ENCODE measurements around the gene TLCD3B. TPM values are rescaled to one million over a fixed set of nuclear protein-coding genes. Genes with fewer than 3 reads are reported as not detected.

TLCD3B gene
- total RNA-seq, 1 donor from 2014 or later = 10.2 TPM

DNA sequence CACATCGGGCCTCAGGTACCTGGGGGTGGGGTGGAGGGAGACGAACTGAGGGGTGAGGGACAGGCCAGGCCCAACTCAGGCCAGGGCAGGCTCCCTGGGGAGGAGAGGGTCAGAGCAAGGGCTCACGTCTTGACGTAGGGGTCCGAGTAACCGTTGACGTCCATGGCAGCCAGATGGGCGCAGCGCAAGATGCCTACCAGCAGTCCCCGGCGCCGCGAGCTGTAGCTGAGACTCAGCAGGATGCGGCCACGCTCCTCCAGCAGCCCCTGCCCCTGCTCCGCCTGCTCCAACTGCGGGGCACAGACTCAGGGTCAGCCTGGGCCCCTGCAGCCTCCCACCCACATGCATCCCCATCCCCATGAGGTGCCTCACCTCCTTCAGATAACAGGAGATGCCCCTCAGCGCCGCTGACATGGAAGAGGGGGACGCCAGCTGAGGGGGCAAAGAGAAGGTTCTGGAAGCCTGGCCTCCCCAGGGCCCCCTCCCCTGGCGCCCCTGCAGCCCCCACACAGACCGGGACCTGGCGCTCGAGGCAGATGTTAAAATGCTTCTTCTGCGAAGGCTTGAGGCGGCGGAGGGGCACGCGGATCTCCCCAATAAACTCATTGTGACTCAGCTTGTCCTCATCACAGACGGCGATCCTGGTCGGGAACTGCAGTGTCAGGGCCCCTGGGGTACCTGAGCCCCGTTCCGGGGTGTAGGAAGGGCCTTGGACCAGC, 24.3 kb downstream of the TLCD3B start:
- DNase-seq (ENCODE audit: low spot score in 2 of 2) = no peak
- no peak for FAIRE-seq

DNA sequence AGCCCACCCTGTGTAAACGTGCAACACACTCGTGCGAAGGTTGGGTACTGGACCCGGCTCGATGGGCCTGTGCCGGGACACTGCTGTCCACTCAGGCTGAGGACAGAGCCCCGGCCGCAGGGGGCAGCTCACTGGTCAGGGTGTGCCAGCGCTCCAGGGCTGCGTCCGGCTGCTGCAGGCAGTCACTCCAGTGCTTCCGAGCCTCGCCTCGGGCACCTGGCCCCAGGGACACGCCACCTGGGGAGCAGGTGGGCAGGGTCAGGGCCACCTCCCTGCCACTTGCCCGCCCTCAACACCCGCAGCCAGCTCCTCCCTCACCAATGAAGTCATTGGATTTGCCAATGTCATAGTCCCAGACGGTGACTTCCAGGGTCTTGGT, 25.0 kb downstream of the TLCD3B start:
- DNase-seq (ENCODE audit: low spot score in 2 of 2) (no peak), FAIRE-seq (no peak)

DNA sequence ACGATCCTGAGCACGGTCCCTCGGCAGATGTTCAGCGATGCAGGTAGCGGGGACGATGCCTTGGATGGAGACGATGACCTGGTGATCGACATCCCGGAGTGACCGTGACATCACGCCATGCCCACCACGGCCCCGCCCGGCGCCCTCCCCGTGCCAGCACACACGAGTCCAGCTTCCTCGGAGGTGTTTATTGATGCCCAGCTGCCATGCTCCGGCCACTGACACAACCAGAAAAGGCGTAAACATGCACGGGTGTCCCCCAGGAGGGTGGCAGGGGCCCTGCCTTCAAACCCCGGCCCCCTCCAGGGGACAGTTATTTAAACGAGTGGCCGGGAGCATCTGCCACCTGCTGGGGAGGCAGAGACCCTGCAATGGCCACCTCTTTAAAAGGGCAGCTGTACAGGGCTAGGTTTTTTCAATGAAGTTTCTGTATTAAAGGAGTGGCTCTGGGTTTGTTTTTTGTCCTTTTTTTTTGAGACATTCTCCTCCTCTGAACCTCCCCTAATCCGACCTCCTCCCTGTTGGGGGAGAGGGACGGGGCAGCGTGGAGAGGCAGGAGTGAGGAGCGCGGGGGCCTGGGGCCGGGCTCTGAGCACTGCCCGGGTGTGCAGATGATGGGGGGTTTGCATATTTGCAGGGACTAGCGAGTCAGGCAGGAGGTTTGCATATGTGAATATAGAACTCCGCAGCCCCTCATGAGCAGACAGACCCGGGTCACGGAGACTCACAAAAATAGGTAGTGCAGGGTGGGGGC, 25.6 kb downstream of the TLCD3B start:
- FAIRE-seq = no peak
- DNase-seq (ENCODE audit: low spot score in 2 of 2) = peak; percentile 74 to 85

DNA sequence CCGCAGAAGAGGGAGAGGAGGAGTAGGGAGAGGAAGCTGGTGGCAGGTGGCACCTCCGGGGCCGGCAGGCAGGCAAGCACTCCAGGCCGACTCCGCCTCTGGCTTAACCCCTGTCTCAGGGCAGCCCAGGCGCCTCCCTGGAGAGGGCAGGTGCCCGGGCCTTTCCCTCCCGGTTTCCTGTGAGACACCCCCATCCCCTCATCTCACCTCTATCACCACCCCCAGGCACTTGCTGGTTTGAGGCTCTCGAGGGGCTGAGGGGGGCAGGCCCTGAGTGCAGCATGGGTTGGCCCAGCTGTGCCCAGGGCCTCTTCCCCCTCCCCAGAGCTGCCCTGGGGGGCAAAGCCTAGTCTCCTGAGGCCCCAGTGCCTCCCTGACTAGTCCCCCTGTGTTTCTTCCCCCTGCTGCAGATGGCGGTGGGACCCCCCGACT, 26.2 kb downstream of the TLCD3B start:
- DNase-seq (ENCODE audit: low spot score in 2 of 2) = no peak
- FAIRE-seq = no peak

DNA sequence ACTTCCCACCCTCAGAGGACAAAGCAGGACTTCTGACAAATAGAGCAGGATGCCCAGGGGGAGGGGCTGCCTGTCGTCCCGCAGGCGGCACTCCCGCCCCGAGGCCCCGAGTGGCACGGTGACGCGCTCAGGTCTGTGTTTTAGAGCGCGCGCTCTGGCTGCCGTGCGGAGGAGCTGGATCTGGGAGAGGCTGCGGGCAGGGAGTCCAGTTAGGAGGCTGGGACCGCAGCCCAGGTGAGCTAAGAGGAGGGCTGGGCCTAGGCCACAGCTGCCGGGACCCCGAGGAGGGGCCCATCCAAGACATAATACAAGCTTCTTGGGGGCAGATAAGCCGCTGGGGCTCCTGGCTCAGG, 26.7 kb downstream of the TLCD3B start:
- DNase-seq (ENCODE audit: low spot score in 2 of 2) (no peak), FAIRE-seq (no peak)

DNA sequence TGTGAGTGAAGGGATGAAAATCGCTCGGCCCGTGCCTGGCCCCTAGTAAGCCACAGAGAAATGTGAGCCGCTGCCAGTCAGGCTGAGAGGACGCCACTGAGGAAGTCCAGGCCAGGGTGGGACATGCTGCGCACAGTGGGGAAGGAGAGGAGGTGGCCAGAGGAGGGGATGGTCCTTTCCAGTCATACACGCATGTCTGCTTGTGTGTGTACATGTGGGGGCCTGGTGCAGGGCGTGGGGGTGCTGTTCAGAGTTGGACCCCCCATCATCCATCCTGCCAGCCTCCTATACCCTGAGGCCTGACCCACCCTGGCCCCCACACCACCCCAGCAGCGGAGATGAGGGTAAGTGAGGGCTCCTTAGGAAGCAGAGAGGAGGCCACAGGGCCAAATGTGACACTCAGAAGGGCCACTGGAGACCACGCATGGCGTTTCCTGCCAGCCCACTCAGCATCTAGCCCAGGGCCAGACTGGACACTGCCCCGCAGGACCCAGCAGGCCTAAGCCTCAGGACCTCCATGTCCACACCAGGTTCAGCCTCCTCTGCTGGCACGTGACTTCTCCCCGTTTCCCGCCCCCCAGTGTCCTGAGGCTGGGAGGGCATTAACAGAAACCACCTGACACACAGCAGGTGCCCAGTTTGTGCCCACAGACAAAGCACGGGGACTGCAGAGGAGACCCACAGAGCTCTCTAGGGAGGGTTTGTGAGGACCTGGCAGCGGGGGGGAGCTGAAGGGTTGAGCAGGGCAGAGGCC, 27.2 kb downstream of the TLCD3B start:
- FAIRE-seq (no peak), DNase-seq (ENCODE audit: low spot score in 2 of 2) (no peak)

DNA sequence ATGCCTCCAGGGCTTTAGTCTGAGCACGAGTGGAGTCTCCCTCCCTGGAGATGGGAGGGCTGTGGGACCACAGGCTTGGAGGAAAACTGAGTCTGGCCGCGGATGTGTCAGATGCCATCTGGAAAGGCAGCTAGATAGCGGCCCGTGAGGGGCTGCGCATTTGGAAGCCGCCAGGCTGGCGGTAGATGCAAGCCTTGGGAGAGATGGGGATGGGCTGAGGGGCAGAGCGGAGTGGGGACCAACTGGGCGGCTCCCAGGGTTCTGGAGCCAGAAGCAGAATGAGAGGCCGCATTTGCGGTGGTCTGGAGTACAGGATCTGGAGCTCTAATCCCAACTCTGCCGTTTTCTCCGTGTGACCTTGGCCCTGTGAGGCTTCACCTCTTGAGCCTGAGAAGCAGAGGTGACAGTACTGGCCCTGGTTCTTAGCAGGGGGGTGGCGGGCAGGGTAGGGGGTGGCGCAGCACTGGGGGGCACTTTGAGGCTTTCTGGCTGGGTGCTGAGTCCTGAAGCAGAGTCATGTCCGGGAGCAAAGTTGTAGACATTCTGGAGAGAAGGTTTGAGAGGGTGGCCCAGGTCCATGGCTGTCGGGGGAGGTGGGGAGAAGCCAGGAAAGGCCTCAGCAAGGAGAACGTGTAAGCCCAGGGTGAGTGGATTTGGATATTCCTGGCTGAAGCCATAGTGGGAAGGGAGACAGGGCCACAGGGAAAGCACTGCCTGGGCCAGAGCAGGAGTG, 28.3 kb downstream of the TLCD3B start:
- no peak for DNase-seq (ENCODE audit: low spot score in 2 of 2)
- FAIRE-seq = no peak

DNA sequence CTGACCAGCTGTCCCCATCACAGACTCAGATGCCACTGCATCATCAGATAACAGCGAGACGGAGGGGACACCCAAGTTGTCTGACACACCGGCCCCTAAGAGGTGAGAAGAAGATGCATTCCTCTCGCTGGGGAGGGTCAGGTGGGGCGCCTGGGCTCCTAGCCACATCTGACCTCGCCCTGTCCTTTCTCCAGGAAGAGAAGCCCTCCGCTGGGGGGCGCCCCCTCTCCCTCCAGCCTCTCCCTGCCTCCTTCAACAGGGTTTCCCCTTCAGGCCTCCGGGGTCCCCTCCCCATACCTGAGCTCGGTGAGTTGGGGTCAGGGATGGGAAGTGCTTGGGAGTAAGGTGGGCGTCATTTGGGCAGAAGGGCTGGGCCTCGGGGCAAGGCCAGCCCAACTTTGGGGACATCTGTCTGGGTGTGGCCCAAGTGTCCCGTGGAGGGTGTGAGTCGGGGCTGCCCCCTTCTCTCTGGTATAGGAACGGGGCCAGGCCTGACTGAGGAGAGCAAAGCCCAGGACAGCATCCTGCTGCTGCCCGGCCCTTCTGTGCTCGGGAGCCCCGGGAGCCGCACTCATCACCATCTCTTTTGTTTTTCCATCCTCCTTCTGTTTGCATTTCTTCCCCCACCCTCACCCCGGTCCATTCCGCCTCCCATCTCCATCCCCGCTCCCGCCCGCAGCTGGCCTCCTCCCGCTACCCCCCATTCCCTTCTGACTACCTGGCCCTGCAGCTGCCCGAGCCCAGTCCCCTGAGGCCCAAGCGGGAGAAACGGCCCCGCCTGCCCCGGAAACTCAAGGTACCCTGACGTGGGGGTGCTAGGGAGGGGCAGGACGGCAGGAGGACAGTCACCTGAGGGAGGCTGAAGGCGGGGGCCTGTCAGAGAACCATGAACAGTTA, 30.1 kb downstream of the TLCD3B start:
- DNase-seq (ENCODE audit: low spot score in 2 of 2) (no peak), FAIRE-seq (no peak)

DNA sequence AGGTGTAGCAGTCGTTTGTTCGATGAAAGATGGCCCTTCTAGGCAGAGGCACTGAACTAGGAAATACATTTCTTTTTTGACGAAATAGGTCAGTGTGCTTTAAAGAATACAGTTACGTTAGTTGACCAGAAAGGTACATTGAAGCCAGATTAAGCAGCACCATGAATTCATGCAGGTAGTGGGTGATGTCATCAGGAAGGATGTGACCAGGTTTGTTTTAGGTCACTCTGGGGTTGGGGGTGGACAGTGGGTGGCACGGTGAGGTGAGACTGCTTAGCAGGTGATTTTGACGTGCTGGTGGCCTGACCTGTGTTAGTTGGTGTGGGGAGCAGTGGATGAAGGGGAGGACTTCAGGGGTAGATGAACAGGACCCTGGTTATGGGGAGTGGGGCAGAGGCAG, 31.5 kb downstream of the TLCD3B start:
- no peak for FAIRE-seq

DNA sequence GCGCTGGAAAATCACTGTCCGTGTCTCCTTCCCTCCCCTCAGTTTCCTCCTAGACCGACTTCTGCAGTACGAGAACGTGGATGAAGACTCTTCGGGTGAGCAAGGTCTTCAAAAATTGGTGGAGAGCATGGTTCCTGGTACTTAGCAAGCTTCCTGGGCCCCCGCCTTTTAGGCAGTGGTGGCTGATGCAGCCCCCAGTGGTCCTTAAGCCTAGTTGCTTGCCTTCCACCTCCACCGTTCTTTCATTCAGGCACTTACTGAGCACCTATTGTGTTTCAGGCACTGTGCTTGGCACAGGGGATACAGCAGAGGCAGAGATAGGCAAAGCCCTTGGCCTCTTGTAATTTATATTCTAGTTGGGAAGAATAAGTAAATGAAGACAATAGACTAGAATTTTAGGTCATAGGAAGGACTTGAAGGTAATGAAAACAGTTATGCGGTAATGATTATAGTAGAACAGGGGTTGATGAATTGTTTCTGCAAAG, 34.3 kb downstream of the TLCD3B start:
- DNase-seq (ENCODE audit: low spot score in 2 of 2) (no peak), FAIRE-seq (no peak)

More for the DNA sequence above, 31.5 kb downstream of the TLCD3B start:
- no peak for DNase-seq (ENCODE audit: low spot score in 2 of 2)

DNA sequence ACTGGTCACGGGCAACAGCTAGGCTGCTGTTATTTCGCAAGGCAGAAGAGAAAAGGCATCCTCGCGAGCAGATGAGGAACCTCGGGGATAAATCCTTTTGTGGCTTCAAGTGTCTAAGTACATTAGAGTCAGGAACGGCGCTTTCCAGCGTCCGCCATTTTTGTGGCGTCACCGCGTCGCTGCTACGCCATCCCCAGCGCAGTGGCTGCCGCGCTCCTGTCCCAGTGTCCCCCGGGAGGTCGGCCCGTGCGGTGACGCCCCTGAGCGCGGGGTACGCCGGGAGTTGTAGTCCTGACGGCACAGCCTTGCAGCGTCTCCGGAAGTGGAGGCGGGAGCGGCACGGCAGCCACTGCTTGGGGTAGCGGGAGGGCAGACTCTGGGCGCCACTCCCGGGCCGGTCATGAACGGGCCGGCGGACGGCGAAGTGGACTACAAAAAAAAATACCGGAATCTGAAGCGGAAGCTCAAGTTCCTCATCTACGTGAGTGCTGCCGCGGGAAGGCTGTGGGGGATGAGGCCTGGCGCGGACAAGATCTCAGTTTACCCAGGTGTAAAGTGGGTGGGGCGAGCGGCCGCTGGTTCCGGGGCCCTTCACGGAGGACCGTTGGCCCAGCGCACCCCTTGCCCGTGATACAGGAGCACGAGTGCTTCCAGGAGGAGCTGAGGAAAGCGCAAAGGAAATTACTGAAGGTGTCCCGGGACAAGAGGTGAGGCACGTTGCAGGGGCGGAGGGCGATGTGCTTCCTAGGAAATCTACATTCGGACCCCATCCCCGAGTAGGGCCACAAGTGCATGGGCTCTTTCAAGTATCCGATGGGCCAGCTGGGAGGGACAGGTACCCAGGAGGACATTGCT, 34.9 kb downstream of the TLCD3B start, which contains the start of gene INO80E:
Gene INO80E (plus strand): TSS at position 331 of the 855 bp plus-strand sequence. CDS start 70 bp downstream, at position 401.
- no peak for FAIRE-seq

DNA sequence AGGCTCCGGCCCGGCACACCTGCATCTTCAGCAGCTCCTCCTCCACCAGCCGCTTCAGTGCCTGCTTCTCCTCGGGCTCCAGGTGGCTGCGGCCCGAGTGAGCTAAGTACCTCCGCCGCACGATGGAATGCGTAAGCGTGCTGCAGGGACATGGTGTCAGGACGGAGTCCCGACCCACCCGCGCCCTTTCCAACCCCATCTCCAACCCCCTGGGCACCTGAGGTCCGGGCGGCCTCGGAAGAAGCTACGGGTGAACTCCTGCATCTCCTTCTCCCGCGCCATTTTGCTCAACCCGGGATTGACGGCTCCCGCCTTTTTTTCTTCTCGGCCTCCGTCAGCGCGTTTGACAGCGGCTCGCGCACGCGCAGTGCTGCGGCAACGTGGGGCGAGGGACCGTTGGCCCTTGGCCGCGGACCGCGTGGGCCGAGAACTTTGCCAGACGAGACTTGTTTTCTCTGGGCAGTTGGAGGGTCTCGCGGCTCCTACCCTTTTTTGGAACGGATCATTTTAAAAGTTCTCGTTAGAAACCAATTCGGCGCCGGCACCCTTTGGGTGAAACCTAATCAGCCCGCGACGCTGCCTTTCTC, 35.7 kb downstream of the TLCD3B start, which contains the start of gene HIRIP3:
Gene HIRIP3 (minus strand): TSS at position 294 of the 587 bp plus-strand sequence. CDS start 12 bp downstream, at position 282.
- FAIRE-seq (no peak), DNase-seq (ENCODE audit: low spot score in 2 of 2) (peak; percentile 89 to 91)

More for the DNA sequence above, 34.9 kb downstream of the TLCD3B start, which contains the start of gene INO80E:
- DNase-seq (ENCODE audit: low spot score in 2 of 2) = peak; percentile 100

DNA sequence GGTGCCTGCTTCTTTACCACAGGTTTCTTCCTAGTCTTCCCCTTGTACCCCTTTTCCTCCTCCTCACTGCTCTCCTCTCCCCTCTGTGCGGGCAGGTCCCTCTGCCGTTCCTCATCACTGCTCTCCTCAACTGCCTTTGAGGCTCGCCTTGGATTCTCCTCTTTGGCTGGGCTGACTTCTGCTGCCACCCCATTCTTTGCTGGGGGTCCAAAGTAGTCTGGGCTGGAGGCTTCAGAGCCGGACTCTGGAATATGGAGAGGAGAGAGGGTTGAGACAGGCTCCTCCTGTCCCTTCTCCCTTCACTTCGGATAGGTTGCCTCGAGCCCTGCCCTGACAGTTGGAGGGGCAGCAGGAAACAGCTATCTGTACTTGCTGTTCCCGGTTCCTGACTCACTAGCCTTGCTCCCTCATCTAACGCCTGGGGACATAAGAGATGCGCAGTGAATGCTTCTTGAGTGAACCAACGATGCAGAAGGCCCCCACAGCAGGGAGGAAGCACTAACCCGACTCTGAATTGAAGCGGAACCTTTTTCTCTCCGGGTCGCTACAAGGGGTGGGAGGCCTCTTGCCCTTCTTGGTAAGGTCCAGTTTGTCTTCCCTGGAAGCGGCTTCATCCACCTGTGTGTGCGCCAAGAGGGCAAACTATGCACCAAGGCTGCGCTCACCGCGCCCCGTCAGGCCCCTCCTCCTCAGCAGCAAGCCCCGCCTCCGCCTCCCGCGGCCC, 36.3 kb downstream of the TLCD3B start:
- DNase-seq (ENCODE audit: low spot score in 2 of 2) (peak; percentile 70 to 75), FAIRE-seq (no peak)

DNA sequence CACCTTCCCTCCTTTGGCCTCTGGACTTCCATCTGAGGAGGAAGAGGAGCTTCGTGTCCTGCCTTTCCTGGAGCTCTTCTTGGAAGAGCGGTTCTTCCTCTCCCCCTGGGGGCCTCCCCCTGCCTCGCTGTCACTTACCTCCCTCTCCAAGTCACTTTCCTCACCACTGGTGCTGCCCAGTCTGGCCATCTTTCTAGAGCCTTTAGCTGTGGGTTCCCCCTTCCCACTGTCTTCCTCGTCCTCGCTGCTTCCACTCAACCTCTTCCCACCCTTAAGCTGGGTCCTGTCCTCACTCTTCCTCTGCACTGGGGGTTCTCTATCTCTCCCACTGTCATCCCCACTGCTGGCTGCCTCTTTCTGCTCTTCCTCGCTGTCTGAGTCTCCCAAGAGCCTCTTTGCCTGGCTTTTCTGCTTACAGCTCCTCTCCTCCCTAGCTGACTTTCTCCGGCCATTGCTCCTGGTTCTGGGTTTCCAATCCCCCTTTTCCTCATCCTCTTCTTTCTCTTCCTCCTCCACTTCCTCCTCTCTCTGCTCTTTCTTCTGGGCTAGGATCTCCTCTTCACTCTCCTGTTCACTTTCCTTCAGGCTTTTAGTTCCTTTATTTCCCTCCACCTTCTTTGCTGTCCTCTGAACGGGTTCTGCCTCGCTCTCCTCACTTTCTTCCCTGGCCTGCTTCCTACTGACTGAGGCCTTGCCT, 37.0 kb downstream of the TLCD3B start:
- FAIRE-seq (no peak), DNase-seq (ENCODE audit: low spot score in 2 of 2) (no peak)

DNA sequence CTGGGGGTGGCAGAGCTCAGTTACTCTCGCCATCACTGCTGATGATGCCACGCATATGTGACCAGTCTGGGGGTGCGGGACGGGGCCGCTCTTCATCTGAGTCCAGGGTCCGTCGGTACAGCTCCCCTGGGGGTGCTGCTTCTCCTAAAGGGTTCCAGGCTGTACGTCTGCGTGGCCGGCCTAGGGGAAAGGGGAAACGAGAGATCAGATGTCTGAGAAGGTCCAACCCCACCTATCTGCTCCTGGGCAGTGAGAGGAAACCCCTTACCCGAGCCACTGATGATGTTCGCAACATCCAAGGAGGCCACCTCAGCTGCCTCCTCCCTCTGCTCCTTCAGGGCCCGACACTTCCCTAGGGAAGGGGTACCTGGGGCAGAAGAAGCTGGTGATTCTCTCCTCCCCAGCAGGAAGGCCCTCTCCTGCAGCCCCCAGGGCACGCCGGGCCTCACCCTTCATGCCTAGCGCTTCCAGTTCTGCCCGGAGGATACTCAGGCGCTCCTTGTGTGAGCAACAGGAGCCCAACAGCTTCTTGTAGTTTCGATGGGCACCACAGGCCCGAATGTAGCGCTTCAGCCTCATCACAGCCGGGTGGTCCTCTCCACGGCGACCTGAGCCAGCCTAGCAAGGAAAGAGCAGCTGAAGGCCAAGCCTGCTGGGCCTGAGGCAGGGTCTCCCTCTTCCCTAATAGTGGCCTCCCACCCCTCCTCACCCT, 37.7 kb downstream of the TLCD3B start:
- FAIRE-seq (no peak), DNase-seq (ENCODE audit: low spot score in 2 of 2) (no peak)

Data from frontal cortex (tissue), 4 donors.